HG03565 (cell line): ENCODE data around the gene ST3GAL3.

ENCODE experiments used
- ATAC-seq: cut with Tn5 transposase; IDR thresholded peaks from one replicate; pipeline ENCODE4 v1.9.1; 2021; ENCODE audit warnings: mild to moderate bottlenecking, moderate library complexity; ENCODE audit not compliant: unreplicated experiment

Gene ST3GAL3

DNA sequence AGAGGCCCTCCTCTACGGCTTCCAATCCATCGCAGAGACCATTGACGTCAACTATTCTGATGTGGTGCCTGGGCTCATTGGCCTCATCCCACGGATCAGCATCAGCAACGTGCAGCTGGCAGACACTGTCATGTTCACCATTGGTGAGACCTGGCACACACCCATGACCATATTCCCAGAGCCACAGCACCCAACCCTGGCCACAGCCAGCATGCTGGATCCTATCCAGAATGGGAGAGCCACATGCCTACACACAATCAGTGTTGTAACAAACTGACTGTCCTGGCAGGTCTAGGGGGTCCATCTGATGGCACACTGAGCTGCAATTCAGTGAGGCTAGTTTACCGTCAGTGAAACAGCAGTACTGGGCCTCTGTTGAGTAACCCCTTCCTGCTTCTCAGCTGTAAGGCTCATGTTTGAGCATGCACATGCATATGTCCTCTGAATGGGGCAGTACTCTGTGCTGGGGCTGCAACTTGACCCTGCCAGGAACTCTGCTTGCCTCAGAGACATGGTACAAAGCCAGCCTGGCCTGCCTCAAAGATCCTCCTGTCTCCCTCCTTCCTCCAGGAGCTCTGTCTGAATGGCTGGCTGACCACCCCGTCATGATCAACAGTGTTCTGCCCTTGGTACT is 250.2 kb downstream of the ST3GAL3 start:
- ATAC-seq = no peak

- ATAC-seq = no peak
Measured at GRCh38 chr1:43958351-43959255, 251.3 kb downstream of the ST3GAL3 start.

- no peak for ATAC-seq
Measured at GRCh38 chr1:43960798-43961197, 253.5 kb downstream of the ST3GAL3 start.

DNA sequence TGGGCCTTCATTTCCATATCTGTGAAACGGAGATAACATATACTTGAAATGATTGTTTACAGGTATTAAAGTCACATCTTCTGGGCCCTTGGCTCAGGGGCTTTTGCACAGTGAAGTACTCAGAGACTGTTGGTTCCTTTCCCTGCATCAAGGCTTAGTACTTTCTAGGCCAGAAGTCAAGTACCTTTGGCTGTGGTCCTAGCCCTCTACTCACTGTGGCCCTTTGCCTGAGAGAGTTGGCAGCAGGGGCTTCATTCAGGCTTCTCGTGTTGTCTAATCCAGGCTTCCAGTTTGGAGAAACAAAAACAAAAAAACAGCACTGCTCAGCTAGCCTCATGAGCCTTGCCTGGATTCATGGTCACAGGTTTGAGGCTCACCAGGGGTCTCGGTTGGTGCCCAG is 254.4 kb downstream of the ST3GAL3 start:
- ATAC-seq = no peak

- ATAC-seq = no peak
Measured at GRCh38 chr1:43962324-43962723, 255.0 kb downstream of the ST3GAL3 start.

DNA sequence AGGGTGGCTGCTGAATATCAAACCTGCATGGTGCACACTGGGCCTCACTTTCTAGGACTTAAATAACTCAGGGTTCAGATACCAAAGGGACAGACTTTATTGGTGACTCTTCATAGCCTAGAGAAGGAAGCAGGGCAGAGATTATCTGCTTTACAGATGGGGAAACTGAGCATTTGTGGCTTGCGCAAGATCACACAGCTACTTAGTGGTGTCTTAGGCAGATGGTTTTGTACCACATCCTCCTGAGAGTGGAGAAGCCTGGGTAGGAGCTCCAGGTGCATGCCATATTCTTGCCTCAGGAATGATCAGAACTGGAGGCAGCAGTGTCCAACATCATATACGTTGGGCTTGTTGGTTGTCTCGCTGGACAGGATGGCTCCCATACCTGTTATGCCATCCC is 255.7 kb downstream of the ST3GAL3 start:
- no peak for ATAC-seq

DNA sequence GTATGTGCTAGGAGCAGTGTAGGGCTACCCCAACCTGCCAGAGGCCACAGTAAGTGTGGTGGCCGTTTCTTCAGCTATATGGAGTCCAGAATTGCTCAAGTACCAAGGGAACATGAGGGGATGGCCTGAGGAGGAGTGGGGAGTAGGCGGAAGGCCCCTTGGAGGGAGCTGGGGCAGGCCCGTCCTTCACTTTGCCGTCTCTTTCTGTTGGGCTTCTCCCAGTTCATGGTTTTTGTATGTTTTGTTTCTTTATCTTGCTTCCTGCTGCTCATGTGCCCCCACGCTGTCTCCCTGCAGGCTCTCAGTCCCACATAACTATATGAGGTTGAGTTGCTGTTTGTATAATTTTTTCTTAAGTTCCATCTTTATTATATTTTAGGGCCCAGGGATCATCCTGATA is 256.6 kb downstream of the ST3GAL3 start:
- ATAC-seq = no peak

GRCh38 chr1:43965316-43965715 is 258.0 kb downstream of the ST3GAL3 start:
- ATAC-seq = no peak

GRCh38 chr1:43968348-43968948 is 261.1 kb downstream of the ST3GAL3 start:
- ATAC-seq = no peak

- ATAC-seq = no peak
Measured at GRCh38 chr1:43969416-43969745, 262.0 kb downstream of the ST3GAL3 start.

- ATAC-seq = peak; percentile 71
Measured at GRCh38 chr1:43969746-43970466, 262.6 kb downstream of the ST3GAL3 start, which contains the start of gene DPH2. DPH2 (plus strand) TSS chr1:43970010; CDS start chr1:43970176, 166 bp downstream.

- no peak for ATAC-seq
Measured at GRCh38 chr1:43970502-43970901, 263.2 kb downstream of the ST3GAL3 start.

GRCh38 chr1:43970911-43971310 is 263.6 kb downstream of the ST3GAL3 start:
- ATAC-seq = no peak

GRCh38 chr1:43971336-43971980 is 264.1 kb downstream of the ST3GAL3 start:
- no peak for ATAC-seq

DNA sequence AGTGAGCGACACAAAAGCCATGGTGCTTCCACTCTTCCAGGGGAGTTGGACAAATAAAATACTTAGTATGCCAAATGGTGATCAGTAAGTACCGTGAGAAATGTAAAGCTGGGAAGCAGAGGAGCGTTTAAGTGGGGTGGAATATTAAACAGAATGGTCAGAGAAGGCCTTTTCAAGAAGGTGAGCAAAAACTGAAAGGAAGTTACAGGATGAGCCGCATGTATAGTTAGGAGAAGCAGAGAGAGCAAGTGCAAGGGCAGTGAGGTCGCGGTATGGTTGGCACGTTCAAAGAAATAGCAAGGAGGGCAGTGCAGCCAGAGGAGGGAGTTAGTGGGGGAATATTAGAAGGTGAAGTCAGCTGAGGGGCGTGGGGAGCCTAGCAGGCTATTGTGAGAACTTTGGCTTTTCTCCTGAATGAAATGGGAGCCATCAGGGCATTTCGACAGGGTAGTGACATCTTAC is 266.7 kb downstream of the ST3GAL3 start:
- no peak for ATAC-seq

DNA sequence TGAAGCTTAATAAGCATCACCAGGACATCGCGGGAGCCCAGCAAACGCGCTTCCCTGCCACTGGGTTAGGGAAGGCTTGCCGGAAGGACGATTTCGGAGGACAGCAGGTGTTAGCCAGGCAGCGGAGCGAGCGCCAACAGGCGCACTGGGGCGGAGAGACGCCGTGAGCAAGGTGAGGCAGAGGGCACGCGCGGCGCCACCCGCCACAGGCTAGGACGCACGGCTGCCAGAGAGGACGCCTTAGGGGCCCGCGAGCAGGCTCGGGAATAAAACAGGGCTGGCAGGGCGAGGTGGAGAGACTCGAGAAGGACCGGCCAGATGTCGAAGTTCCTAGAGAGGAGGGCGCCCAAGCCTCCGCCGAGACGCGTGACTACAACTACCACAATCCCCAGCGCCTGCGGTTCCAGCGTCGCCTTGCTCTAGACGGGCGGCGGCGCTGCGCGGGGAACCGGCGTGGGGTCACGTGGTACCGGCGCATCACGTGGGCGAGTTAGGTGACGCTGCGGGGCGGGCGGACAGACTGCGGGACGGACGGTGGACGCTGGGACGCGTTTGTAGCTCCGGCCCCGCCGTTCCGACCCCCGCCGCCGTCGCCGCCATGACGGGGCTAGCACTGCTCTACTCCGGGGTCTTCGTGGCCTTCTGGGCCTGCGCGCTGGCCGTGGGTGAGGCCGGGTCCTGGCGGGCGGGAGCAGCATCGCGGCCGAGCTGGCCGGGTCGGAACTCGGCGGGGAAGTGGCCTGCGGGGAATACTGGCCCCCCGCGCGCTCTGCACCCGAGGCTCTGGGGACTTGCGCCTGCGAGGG is 267.3 kb downstream of the ST3GAL3 start, which contains the start of gene ATP6V0B:
Gene ATP6V0B, plus strand, starts transcription at position 518 of the 806 bp plus-strand sequence. Its CDS starts 81 bp downstream, at position 599.
- peak; percentile 43 for ATAC-seq

DNA sequence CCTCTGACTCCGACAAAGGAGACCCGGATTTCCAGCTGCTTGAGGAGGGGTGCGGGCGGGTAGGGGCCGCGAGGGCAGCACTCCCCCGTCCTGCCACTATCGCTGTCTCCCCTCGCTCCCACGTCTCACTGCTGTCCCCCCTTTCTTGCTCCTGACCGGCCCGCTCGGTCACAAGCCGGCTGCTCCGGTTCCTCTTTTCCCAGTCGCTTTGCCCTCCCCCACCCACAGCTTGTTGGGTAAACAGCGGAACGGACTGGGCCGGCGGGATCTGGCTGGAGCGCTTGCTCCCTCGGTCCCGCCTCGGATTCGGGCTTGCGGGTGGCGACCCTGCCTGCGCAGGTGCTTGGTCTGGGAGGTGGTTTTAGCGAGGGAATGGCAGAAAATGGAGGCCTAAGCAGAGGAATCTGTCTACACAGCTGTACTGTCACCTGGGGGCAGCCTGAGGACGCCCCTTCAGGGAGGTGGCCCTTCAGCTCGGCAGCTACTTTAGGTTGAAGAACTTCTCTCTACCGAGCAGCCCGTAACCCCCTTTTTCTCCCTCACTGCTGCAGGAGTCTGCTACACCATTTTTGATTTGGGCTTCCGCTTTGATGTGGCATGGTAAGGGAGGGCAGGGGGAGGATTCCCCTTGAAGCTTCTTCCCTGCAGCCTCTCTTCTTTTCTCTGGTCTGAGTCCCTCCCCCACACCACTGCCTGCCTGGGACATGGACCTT is 268.1 kb downstream of the ST3GAL3 start:
- ATAC-seq = no peak

GRCh38 chr1:43976045-43976444 is 268.7 kb downstream of the ST3GAL3 start:
- ATAC-seq = no peak

DNA sequence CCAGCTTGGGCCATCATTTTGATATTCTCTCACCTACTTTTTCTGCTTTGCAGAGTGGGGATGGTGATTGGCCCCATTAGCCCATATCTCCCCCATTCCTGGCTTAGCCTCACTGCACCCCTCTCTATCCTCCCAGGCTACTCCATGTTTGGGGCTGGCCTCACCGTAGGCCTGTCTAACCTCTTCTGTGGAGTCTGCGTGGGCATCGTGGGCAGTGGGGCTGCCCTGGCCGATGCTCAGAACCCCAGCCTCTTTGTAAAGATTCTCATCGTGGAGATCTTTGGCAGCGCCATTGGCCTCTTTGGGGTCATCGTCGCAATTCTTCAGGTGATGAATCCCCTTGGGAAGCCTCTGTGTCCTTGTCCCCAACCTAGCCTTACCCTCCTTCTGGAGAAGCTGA is 269.6 kb downstream of the ST3GAL3 start:
- ATAC-seq = no peak
